ENCODE measurements around the gene NT5C1A. TPM values are rescaled to one million over a fixed set of nuclear protein-coding genes. Genes with fewer than 3 reads are reported as not detected.

NT5C1A gene
- polyA plus RNA-seq, 1 donor from 2014 or later, result not detected

GRCh38 chr1:39631361-39632322 lies 40.3 kb downstream of the NT5C1A start:
- no peaks in the 10 kb centered on the region for H3F3A ChIP-seq (ENCODE audit: insufficient read depth, low read length, poor library complexity, severe bottlenecking)
- TF ChIP-seq RAD21 (conservative IDR thresholded peaks at IDR 0.05), result no peak
- TF ChIP-seq, protein P1, sequence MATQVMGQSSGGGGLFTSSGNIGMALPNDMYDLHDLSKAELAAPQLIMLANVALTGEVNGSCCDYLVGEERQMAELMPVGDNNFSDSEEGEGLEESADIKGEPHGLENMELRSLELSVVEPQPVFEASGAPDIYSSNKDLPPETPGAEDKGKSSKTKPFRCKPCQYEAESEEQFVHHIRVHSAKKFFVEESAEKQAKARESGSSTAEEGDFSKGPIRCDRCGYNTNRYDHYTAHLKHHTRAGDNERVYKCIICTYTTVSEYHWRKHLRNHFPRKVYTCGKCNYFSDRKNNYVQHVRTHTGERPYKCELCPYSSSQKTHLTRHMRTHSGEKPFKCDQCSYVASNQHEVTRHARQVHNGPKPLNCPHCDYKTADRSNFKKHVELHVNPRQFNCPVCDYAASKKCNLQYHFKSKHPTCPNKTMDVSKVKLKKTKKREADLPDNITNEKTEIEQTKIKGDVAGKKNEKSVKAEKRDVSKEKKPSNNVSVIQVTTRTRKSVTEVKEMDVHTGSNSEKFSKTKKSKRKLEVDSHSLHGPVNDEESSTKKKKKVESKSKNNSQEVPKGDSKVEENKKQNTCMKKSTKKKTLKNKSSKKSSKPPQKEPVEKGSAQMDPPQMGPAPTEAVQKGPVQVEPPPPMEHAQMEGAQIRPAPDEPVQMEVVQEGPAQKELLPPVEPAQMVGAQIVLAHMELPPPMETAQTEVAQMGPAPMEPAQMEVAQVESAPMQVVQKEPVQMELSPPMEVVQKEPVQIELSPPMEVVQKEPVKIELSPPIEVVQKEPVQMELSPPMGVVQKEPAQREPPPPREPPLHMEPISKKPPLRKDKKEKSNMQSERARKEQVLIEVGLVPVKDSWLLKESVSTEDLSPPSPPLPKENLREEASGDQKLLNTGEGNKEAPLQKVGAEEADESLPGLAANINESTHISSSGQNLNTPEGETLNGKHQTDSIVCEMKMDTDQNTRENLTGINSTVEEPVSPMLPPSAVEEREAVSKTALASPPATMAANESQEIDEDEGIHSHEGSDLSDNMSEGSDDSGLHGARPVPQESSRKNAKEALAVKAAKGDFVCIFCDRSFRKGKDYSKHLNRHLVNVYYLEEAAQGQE (IDR thresholded peaks at IDR 0.05; ENCODE audit: borderline replicate concordance), result no peak
- no peak for TF ChIP-seq EZH2 (IDR thresholded peaks at IDR 0.05; ENCODE audit: borderline replicate concordance, insufficient read depth, low read length, poor library complexity, severe bottlenecking)
- no peak for TF ChIP-seq CTCF (IDR thresholded peaks at IDR 0.05; ENCODE audit: poor library complexity, severe bottlenecking)
- TF ChIP-seq POLR2AphosphoS5 (IDR thresholded peaks at IDR 0.05), result no peak
- TF ChIP-seq TAF1 (IDR thresholded peaks at IDR 0.05; ENCODE audit: low read depth), result no peak
- TF ChIP-seq EP300 (conservative IDR thresholded peaks at IDR 0.05; ENCODE audit: poor library complexity, severe bottlenecking), result no peak
- no peak for TF ChIP-seq SMC3 (conservative IDR thresholded peaks at IDR 0.05; ENCODE audit: poor library complexity)
- no peak for TF ChIP-seq MXI1 (conservative IDR thresholded peaks at IDR 0.05; ENCODE audit: poor library complexity, severe bottlenecking)
- peaks cover 17% of the 10 kb centered on the region for H3K27me3 ChIP-seq (ENCODE audit: insufficient read depth, low read depth, low read length)
- no peak overlapping the region for H3K4me3 ChIP-seq (ENCODE audit: low read length)
- H4K20me1 ChIP-seq (ENCODE audit: insufficient read depth), result no peaks in the 10 kb centered on the region
- no peaks in the 10 kb centered on the region for H3K79me2 ChIP-seq (replicated peaks; ENCODE audit: insufficient read depth, low read length)
- H3K9me3 ChIP-seq (ENCODE audit: low read length), result no peaks in the 10 kb centered on the region
- H3K9ac ChIP-seq (ENCODE audit: low read length), result no peak overlapping the region
- no peaks in the 10 kb centered on the region for H3K9me2 ChIP-seq (ENCODE audit: insufficient read depth, low read length)
- H3K4me2 ChIP-seq (ENCODE audit: low read length), result no peak overlapping the region
- no peak overlapping the region for H2AFZ ChIP-seq (ENCODE audit: low read depth, low read length)
- no peak overlapping the region for H3K27ac ChIP-seq (ENCODE audit: low read length)
- no peaks in the 10 kb centered on the region for H3K36me3 ChIP-seq (ENCODE audit: insufficient read depth, low read length)

DNA sequence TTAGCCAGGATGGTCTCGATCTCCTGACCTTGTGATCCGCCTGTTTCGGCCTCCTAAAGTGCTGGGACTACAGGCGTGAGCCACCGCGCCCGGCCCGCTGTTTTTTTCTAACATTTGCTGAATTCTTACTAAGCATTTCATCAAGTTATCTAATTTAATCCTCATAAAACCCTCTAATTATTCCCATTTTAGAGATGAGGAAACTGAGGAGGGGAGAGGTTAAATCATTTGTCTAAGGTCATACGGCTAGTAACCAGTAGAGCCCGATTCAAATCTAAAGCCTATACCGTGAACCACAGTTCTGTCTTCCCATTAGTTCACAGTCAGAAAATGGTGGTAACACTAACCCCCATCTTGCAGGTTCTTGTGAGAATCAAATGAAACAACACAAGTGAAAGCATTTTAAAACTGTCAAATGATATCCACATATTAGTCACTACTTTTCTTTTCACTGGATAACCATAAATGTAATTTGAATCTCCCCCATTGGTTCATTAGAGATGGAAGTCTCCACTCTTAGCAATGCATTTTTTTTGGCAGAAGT lies 43.0 kb downstream of the NT5C1A start:
- H3K27me3 ChIP-seq (ENCODE audit: insufficient read depth, low read depth, low read length), result peaks cover 16% of the 10 kb centered on the region
- H3K9me3 ChIP-seq (ENCODE audit: low read length), result no peaks in the 10 kb centered on the region
- no peak overlapping the region for H3K4me2 ChIP-seq (ENCODE audit: low read length)
- H4K20me1 ChIP-seq (ENCODE audit: insufficient read depth), result no peaks in the 10 kb centered on the region
- no peaks in the 10 kb centered on the region for H3F3A ChIP-seq (ENCODE audit: insufficient read depth, low read length, poor library complexity, severe bottlenecking)
- H3K79me2 ChIP-seq (replicated peaks; ENCODE audit: insufficient read depth, low read length), result no peaks in the 10 kb centered on the region
- no peak overlapping the region for H3K4me3 ChIP-seq (ENCODE audit: low read length)
- TF ChIP-seq POLR2AphosphoS5 (IDR thresholded peaks at IDR 0.05) (no peak), SMC3 (conservative IDR thresholded peaks at IDR 0.05; ENCODE audit: poor library complexity) (no peak), MXI1 (conservative IDR thresholded peaks at IDR 0.05; ENCODE audit: poor library complexity, severe bottlenecking) (no peak), EZH2 (IDR thresholded peaks at IDR 0.05; ENCODE audit: borderline replicate concordance, insufficient read depth, low read length, poor library complexity, severe bottlenecking) (no peak), EP300 (conservative IDR thresholded peaks at IDR 0.05; ENCODE audit: poor library complexity, severe bottlenecking) (no peak), RAD21 (conservative IDR thresholded peaks at IDR 0.05) (no peak), CTCF (IDR thresholded peaks at IDR 0.05; ENCODE audit: poor library complexity, severe bottlenecking) (no peak), TAF1 (IDR thresholded peaks at IDR 0.05; ENCODE audit: low read depth) (no peak)
- TF ChIP-seq, protein P1 (IDR thresholded peaks at IDR 0.05; ENCODE audit: borderline replicate concordance), result no peak
- H3K27ac ChIP-seq (ENCODE audit: low read length), result no peak overlapping the region
- H3K9me2 ChIP-seq (ENCODE audit: insufficient read depth, low read length), result no peaks in the 10 kb centered on the region
- H2AFZ ChIP-seq (ENCODE audit: low read depth, low read length), result no peak overlapping the region
- H3K36me3 ChIP-seq (ENCODE audit: insufficient read depth, low read length), result no peaks in the 10 kb centered on the region
- H3K9ac ChIP-seq (ENCODE audit: low read length), result no peak overlapping the region
